Embryonic facial prominence (tissue), 1 donor: ENCODE results near the gene CFAP57.
"Not testable (repeated sequence)": the region's sequence is repeated elsewhere in the genome, so short reads cannot be mapped to it uniquely, and the experiment has no call there.

Source experiments
- DNase-seq: peaks from one replicate; pipeline ENCODE4 v3.0.0-alpha.2; 2016; ENCODE audit errors: extremely low spot score

CFAP57 gene

DNA sequence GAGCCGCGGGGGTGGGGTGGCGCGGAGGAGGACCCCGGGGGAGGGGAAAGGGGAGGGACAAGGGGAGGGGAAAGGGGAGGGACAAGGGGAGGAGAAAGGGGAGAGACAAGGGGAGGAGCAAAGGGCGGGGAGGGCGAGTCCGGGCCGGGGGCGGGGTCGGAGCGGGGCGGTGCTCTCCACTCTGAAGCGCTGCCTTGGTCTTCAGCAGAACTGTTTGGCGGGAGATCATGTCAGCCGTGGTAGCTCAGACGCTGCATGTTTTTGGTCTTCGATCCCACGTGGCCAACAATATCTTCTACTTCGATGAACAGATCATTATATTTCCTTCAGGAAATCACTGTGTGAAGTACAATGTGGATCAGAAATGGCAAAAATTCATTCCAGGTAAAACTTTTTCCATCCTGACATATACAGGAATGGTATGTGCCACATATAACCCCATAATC, 420 bp downstream of the CFAP57 start:
- peak; percentile 86 for DNase-seq

DNA sequence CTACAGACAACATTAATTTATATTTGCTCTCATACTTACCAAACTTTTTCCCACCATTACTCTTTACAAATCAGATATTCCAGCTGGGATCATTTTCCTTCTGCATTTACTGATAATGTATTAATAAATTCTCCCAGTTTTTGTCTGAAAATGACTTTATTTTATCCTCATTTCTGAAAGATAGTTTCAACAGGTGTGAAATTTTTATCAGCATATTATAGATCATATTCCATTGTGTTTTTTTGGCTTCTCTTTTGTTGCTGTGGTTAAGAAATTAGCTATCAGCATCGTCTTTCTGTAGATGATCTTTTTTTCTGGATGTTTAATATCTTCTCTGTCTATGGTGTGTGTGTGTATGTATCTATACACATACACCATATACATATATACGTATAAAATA, 2.7 kb downstream of the CFAP57 start:
- no peak for DNase-seq

DNA sequence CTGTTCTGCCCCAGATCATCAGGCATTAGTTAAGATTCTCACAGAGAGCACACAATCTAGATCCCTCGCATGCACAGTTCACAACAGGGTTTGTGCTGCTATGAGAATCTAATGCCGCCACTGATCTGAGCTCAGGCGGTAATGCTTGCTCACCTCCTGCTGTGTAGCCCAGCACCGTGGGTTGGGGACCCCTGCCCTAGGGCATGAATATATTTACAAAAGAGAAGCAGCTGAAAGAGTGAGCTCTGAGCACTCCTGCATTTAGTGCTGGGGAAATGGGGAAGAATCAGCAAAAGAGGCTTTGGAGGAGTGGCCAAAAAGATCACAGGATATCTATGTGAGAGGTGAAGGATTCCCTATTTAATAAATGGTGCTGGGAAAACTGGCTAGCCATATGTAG, 5.6 kb downstream of the CFAP57 start:
- DNase-seq: no peak

DNA sequence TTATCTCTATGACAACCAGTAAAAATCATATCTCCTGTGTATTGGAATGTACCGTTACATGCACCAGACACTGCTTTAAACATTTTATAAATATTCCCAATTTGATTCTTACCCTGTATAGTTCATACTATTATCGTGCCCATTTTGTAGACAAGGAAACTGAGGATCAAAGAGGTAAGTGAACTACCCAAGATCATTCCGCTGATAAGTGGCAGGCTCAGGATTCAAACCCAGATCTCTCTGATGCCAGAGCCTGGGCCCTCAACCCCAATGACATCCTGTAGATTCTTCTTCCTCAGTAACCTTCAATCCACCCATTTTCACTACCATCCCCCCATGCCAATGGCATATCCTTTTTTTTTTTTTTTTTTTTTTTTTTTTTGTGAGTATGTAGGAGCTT, 12.3 kb downstream of the CFAP57 start:
- no peak for DNase-seq

DNA sequence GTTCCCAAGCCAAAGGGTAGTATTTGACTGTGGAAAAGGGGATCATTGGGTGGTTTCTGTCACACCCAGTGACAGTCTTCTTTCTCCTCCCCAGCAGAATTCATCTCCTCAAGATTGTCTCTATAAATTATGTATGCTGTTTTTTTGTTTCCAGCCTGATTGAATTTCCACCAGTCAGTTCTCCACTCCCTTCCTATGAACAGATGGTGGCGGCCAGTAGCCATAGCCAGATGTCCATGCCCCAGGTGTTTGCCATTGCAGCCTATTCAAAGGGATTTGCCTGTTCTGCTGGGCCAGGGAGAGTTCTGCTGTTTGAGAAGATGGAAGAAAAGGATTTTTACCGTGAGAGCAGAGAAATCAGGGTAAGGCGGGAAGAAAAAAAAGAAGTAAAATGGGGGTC, 12.9 kb downstream of the CFAP57 start:
- no peak for DNase-seq

DNA sequence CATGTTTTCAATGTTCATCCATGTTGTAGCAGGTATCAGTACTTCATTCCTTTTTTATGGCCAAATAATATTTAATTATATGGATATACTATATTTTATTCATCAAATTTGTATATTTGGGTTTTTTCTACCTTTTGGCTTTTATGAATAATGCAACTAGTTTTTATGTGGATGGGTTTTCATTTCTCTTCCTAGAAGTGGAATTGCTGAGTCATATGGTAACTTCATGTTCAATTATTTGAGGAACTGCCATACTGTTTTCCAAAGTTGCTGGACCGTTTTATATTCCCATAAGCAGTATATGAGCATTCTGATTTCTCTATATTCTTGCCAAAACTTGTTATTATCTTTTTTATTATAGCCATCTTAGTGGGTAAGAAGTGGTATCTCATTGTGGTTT, 16.0 kb downstream of the CFAP57 start:
- no peak for DNase-seq

DNA sequence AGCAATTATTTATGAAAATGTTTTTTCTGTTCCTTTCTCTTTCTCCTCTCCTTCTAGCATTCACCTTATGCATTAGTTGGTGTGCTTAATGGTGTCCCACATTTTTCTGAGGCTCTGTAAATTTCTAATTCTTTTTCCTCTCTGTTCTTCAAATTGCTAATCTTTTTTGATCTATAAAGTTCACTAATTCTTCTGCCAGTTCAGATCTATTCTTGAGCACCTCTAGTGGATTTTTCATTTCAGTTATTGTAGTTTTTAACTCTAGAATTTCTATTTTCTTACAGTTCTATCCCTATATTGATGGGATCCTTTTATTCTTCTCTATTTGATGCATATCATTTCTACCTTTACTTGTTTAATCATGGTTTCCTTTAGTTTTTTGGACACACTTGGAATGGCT, 22.4 kb downstream of the CFAP57 start:
- DNase-seq: no peak

DNA sequence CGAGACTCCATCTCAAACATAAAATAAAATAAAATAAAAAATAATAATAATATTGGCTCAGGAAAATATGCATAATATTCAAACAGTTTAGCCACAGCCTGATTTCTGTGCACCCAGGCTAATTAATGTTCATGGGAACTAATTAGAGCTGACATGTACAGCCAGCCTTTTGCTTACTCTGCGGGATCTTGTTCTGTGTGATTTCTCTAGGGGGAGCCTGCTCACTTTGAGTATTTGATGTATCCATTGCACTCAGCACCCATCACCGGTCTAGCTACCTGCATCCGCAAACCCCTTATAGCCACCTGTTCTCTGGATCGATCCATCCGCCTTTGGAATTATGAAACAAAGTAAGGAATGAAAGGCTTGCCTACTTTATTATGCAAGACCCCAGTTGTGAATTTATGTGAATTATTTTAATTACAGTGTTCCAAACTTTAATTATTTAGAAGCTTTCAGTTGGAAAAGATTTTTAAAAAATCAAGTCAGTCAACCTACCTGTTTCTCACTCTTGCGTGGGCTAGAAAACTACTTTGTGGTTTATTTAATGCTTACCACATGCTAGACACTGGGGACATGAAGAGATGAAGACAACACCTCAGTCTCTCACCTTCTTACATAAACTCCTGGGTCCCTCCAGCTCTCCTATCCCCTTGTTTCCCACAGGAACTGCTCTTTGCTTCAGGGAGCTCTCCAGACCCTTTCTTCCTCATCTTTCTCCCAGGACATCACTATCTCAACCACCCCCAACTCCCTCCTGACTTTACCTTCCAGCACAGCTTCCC, 25.4 kb downstream of the CFAP57 start:
- no peak for DNase-seq

DNA sequence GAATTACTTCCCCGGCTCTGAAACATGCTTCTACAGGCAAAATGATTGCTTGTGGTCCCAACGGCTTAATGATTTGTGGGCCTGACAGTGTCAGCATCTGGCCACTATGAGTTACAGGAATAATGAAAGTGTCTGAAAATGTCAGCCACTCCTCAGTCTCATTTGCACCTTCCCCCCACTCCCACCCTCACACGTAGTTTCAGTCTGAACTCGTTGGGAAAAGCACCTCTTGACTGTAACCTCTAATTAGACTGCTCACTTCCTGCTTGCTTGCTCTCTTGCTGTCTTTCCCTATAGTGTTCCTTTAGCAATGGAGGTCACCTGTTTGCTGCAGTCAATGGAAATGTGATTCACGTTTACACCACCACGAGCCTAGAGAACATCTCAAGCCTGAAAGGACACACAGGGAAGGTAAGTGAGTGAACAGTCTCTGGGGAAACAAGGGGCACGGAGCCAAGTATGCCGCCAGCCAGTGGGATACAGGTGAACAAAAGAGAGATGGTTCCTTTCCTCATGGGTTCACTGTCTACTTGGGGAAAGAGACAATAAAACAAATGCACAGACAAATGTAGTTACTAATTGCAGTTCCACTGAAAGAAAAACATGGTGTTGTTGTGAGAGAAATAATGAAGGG, 27.1 kb downstream of the CFAP57 start:
- DNase-seq: no peak

DNA sequence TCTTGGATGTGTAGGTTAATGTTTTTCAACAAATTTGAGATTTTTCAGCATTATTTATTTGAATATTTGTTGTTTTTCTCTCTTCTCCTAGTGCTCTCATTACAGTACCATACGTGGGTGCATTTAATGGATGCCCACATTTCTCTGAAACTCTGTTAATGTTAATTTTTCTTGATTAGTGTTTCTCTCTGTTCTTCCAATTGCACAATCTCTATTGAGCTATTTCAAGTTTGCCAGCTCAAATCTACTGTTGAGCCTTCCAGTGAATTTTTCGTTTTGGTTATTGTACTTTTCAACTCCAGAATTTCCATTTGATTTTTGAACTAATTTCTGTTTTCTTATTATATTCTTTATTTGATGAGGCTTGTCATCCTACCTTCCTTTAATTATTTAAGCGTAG, 31.7 kb downstream of the CFAP57 start:
- DNase-seq: no peak

DNA sequence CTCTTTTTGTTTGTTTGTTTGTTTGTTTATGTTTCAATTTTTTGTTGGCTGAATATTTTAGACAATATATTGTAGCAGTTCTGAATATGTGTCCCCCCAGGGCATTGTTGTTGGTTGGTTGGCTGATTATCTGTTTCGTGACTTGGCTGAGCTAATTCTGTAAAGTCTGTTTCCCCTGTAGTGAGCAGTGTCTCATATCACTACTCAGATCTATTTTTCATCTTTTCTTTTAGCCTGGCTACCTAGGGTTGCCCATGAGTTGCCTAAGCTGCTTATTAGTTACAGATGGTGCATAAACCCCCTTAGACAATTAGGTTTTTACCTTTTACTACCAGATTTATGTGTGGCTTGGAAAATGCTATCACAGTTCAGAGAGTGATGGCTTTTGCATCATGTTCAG, 32.3 kb downstream of the CFAP57 start:
- DNase-seq: no peak

DNA sequence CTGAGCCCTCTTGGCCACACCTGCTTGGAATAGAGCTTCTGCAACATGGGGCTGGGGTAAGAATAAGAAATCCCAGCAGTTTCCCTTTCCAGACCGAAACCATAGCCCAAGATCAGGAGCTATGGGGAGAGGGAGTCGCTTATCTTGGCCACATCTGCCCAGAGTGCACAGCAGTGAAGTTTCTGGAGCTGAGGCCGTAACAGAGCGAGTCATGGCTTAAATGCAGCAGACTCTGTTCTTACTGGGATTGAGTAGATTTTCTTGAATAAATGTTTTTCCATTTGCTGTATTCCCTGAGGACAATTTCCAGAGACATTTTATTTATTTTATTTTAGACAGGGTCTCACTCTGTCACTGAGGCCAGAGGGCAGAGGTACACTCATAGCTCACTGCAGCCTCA, 33.5 kb downstream of the CFAP57 start:
- no peak for DNase-seq

DNA sequence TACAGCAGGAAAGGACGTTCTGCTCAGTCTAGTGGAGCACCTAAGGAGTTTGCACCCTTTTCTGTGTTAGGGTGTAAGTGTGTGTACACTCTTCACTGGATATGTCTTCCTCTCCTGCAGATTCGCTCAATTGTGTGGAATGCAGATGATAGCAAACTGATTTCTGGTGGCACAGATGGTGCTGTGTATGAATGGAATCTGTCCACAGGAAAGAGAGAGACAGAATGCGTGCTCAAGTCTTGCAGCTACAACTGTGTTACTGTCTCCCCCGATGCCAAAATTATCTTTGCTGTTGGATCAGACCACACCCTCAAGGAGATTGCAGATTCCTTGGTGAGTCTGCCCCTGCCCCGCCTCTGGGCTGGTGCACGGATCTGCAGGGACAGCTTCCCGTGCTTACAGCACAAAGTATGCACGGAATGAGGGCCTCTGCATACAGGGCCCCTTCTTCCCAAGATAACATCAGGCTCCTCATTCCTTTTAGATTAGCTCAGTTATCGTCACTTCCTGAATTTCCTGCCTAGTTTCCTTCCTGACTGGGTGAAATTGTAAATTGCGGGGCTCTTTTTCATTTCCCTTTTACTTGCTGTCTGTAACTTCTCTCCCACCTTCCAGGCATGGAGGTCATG, 34.6 kb downstream of the CFAP57 start:
- peak; percentile 73 for DNase-seq

DNA sequence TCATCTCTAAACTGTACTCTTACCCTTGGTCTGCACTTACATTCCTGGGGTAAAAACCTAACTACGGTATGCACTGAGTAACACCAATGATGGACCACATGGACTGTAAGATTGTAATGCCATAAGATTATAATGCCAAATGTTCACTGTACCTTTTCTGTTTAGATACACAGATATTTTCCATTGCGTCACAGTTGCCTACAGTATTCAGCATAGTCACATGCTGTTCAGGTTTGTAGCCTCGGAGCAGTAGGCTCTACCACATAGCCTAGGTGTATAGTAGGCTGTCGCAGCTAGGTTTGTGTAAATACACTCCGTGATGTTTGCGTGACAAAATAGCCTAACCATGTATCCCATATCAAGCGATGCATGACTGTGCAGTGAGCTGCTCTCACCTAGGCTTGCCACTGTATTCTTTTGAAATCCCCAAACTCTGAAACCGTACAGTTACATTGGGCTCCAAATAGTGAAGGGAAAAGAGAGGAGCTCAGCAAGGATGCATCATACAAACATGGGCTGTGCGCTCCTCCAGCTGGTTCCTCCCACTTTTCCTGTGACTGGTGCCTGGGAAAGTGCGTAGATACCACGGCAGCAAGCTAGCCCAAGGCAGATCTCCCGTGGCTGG, 35.2 kb downstream of the CFAP57 start:
- DNase-seq: no peak

DNA sequence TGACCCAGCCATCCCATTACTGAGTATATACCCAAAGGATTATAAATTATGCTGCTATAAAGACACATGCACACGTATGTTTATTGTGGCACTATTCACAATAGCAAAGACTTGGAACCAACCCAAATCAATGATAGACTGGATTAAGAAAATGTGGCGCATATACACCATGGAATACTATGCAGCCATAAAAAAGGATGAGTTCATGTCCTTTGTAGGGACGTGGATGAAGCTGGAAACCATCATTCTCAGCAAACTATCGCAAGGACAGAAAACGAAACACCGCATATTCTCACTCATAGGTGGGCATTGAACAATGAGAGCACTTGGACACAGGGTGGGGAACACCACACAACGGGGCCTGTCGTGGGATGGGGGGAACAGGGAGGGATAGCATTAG, 36.1 kb downstream of the CFAP57 start:
- not testable (repeated sequence) for DNase-seq

DNA sequence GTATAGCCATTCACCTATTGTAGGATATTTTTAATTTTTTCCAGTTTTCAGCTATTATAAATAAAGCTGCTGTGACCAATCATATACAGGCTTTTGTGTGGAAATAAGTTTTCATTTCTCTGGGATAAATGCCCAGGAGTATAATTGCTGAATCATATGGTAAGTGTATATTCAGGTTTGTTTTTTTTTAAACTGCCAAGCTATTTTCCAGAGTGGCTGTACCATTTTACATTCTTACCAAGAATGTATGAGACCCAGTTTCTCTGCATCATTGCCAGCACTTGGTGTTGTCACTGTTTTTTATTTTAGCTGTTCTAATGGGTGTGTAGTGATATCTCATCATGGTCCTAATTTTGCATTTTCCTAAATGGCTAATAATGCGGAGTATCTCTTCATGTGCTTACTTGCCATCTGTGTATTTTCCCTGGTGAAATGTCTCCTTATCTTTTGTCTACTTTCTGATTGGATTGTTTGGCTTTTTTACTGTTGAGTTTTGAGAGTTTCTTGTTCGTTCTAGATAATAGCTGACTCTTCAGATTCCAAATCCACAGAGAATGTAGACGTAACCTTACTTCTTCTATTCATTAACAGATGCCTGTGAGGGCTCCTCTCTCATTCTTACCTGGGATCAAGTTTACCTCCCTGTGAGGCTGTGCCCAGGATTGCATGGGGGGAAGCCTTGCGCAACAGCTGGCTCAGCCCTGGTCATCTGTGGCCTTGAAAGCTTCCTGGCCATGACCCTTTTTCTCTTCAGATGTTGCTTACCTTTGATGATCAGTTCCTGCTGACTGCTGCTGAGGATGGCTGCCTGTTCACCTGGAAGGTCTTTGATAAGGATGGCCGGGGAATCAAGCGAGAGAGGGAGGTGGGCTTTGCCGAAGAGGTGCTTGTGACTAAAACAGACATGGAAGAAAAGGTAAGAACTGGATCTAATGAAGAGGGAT, 42.6 kb downstream of the CFAP57 start:
- DNase-seq: no peak

DNA sequence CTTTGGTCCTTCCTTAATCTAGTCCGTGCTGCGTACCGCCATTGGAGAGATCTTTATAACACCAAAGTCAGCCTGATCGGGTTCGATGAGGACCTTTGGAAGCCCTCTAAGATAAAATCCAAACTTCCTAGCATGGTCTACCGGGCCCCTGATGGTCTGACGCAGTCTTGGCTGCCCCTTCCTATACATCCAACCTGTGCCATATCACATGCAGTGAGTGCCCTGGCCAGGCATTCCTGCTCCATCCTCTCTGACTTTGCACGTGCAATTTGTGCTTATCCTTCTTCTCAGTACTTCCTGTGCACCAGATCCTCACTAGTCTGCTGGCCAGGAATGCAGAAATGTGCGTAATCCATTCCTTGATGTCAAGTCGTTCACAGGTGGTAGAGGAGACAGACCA, 45.6 kb downstream of the CFAP57 start:
- no peak for DNase-seq

DNA sequence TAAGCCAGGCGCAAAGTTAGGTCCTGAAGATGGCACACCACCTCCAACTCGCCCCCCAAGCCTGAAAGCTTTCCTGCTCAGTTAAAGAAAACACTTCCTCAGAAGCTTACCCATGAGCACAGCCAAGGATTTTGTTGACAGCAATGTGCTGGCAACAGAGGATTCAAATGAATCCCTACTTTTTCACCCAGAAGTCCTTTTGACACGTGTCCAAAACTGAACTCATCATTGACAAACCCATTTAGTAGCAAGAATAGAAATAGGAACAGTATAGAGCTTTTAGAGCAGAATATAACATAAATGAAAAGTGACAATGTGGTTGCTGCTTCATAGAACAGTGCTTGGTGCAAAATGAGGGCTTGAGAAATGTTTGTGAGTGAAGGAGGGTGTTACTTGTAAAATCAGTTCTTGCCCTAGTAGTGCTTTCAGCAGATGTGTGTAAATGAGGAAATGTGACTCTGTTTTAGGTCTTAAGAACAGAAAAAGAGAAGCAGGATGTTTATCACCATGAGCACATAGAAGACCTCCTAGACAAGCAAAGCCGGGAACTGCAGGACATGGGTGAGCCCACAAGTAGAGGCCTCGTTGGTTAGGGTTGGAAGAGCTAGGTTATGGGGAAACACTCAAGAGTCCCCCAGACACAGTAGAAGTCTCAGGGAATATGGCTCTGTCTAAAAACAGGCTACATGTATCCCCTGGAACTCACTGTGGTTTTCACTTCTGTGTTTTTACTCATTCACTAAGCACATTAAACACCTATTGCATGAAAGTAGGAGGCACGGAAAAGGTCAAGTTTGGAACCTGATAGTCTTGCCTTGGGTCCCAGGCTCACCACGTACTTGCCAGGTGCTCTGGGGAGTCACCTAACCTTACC, 49.0 kb downstream of the CFAP57 start:
- DNase-seq: no peak

DNA sequence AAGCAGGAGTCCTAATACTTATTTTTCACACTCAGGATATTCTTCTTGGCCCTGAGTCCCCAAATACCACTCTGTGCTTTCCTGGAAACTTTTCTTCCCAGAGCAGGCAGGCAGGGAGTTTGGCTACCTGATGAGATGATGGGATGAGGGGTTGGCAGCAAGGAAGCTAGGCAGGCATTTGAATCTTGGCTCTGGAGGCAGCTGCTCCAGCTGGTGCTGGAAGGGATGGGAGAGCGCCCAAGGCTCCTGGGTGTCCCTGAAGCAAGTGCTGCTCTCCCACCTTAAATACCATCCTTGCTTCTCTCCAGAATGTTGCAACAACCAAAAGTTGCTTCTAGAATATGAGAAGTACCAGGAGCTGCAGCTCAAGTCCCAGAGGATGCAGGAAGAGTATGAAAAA, 49.7 kb downstream of the CFAP57 start:
- DNase-seq: no peak

DNA sequence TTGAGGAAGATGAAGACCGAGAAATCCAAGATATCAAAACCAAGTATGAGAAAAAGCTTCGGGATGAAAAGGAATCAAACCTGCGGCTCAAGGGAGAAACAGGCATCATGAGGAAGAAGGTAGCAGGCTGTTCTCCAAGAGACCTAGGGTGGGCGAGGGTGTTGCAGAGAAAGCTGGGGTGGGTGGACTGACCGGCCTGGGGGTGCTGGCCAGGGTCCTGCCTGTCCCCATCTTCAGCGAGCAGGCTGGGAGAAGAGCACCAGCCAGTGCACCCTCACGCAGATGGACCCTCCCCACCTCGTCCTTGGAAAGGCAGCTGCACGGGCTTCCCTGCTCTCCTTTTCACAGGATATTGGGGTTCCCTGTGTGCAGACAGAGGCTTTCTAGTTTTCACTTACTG, 50.7 kb downstream of the CFAP57 start:
- DNase-seq: no peak

DNA sequence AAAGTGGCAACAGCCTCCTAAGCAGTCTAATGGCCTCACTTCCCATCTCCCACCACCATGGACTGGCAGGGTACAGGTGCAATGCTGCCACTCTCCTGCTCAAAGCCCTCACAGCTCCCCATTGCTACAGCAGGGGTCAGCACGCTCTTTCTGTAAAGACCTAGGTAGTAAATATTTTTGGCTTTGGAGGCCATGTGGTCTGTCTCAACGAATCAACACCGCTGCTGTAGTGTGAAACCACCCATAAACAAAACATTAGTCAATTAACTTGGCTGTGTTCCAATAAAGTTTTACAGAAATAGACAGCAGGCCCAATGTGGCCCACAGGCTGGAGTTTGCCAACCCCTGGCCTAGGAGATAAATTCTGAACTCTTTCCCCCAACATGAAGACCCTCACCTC, 53.0 kb downstream of the CFAP57 start:
- no peak for DNase-seq
